ENCODE measurements around the gene CCDC171.

DNA sequence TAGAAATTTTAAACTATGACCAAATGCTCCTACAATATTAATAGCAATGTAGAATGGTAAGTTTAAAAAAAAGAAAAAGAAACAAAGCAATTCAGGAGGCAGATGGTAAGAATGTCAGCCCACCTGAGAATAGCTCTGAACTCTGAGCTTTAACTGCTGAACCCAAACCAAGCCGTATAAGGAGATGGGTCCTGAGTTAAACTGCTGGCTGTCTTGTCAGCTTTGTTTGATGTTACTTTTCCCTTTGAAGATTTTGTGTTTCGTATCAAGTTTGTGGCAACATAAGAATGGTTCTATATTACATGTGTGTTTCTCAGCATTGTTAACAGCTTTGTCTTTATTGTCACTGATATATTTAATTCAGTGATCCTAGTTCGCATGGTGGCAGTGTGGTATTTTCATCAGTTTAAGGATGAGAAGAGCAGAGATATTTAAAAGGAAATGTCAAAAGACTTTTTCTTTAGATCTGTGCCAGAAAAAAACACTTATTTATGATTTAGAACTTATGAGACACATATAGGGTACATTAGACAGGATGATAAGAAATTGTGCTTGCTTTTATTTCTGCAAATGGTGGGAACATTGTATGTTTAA is 390.1 kb downstream of the CCDC171 start:
- TF ChIP-seq, protein P1, sequence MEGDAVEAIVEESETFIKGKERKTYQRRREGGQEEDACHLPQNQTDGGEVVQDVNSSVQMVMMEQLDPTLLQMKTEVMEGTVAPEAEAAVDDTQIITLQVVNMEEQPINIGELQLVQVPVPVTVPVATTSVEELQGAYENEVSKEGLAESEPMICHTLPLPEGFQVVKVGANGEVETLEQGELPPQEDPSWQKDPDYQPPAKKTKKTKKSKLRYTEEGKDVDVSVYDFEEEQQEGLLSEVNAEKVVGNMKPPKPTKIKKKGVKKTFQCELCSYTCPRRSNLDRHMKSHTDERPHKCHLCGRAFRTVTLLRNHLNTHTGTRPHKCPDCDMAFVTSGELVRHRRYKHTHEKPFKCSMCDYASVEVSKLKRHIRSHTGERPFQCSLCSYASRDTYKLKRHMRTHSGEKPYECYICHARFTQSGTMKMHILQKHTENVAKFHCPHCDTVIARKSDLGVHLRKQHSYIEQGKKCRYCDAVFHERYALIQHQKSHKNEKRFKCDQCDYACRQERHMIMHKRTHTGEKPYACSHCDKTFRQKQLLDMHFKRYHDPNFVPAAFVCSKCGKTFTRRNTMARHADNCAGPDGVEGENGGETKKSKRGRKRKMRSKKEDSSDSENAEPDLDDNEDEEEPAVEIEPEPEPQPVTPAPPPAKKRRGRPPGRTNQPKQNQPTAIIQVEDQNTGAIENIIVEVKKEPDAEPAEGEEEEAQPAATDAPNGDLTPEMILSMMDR (IDR thresholded peaks at IDR 0.05), result no peak
- TF ChIP-seq POLR2A (IDR thresholded peaks at IDR 0.05), result no peak

All from Peyer's patch (tissue), 4 donors.